RWPE2 (cell line): Measurements from ENCODE around the gene AR.
"Not testable (repeated sequence)": the region's sequence is repeated elsewhere in the genome, so short reads cannot be mapped to it uniquely, and the experiment has no call there.

Source experiments
- ATAC-seq: fragments of 200-7000 bp; cut with Tn5 transposase; 3 replicates; pipeline ENCODE4 v1.9.1; 2021; ENCODE audit warnings: low read depth
- DNase-seq: peaks from one replicate; pipeline ENCODE4 v3.0.0-alpha.2; 2020; ENCODE audit warnings: low spot score
- H3K27ac ChIP-seq: fragments of 450-650 bp; 2 replicates; pipeline ENCODE4 v1.5.1; 2017; ENCODE audit warnings: mild to moderate bottlenecking; ENCODE audit not compliant: poor library complexity, severe bottlenecking
- H3K27me3 ChIP-seq: fragments of 250-450 bp; sonication (Bioruptor Pico); 2 replicates; pipeline ENCODE4 v1.5.1; 2021; ENCODE audit warnings: mild to moderate bottlenecking, moderate library complexity; ENCODE audit not compliant: insufficient read depth, poor library complexity, severe bottlenecking
- H3K36me3 ChIP-seq: fragments of 250-450 bp; sonication (Bioruptor Pico); 2 replicates; pipeline ENCODE4 v1.5.1; 2020; ENCODE audit warnings: low read depth, mild to moderate bottlenecking, moderate library complexity
- H3K4me1 ChIP-seq: fragments of 250-450 bp; sonication (Bioruptor Pico); 2 replicates; pipeline ENCODE4 v1.5.1; 2021; ENCODE audit warnings: mild to moderate bottlenecking, moderate library complexity; ENCODE audit not compliant: insufficient read depth, poor library complexity, severe bottlenecking
- H3K4me3 ChIP-seq: fragments of 250-450 bp; sonication (Bioruptor Pico); 2 replicates; pipeline ENCODE4 v1.5.1; 2021; ENCODE audit warnings: mild to moderate bottlenecking, moderate library complexity; ENCODE audit not compliant: severe bottlenecking
- H3K9me3 ChIP-seq: fragments of 250-450 bp; sonication (Bioruptor Pico); 2 replicates; pipeline ENCODE4 v1.5.1; 2021; ENCODE audit warnings: mild to moderate bottlenecking, moderate library complexity; ENCODE audit not compliant: severe bottlenecking
- TF ChIP-seq, protein P1 (sequence below): fragments of 450-650 bp; IDR thresholded peaks from one replicate; pipeline ENCODE4 v1.5.1; 2017; ENCODE audit warnings: mild to moderate bottlenecking, moderate library complexity; ENCODE audit not compliant: poor library complexity, severe bottlenecking

Gene AR

DNA sequence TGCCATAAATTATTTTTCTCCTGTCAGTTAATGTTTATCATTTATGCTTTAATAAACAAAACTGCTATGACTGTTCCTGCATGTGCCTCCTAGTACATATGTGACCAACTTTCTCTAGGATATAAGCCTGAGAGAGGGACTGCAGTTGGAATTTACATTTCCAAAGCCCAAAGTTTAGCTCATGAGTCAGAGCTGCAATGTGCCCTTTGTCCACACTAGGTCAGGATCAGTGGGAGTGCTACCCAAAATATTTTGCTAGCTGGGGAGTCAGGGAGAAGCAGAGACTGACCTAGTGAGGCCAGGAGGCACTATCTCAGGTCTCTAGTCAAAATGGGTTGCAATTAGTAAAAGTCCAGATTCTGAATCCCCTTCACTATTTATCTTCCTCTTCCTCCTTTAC, 92.7 kb downstream of the AR start:
- ATAC-seq (no peak), DNase-seq (no peak)
- TF ChIP-seq, protein P1, sequence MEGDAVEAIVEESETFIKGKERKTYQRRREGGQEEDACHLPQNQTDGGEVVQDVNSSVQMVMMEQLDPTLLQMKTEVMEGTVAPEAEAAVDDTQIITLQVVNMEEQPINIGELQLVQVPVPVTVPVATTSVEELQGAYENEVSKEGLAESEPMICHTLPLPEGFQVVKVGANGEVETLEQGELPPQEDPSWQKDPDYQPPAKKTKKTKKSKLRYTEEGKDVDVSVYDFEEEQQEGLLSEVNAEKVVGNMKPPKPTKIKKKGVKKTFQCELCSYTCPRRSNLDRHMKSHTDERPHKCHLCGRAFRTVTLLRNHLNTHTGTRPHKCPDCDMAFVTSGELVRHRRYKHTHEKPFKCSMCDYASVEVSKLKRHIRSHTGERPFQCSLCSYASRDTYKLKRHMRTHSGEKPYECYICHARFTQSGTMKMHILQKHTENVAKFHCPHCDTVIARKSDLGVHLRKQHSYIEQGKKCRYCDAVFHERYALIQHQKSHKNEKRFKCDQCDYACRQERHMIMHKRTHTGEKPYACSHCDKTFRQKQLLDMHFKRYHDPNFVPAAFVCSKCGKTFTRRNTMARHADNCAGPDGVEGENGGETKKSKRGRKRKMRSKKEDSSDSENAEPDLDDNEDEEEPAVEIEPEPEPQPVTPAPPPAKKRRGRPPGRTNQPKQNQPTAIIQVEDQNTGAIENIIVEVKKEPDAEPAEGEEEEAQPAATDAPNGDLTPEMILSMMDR, result no peak
- no peak overlapping the region for H3K4me3 ChIP-seq
- H3K9me3 ChIP-seq, result no peaks in the 10 kb centered on the region
- no peaks in the 10 kb centered on the region for H3K36me3 ChIP-seq
- H3K27ac ChIP-seq, result no peak overlapping the region
- no peaks in the 10 kb centered on the region for H3K27me3 ChIP-seq
- H3K4me1 ChIP-seq, result no peaks in the 10 kb centered on the region

DNA sequence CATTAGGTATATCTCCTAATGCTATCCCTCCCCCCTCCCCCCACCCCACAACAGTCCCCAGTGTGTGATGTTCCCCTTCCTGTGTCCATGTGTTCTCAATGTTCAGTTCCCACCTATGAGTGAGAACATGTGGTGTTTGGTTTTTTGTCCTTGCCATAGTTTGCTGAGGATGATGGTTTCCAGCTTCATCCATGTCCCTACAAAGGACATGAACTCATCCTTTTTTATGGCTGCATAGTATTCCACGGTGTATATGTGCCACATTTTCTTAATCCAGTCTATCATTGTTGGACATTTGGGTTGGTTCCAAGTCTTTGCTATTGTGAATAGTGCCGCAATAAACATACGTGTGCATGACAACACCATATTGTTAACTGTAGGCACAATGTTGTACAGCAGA, 93.5 kb downstream of the AR start:
- not testable (repeated sequence) for H3K4me3 ChIP-seq, H3K27ac ChIP-seq, H3K27me3 ChIP-seq, DNase-seq, H3K36me3 ChIP-seq, H3K9me3 ChIP-seq, ATAC-seq, H3K4me1 ChIP-seq

DNA sequence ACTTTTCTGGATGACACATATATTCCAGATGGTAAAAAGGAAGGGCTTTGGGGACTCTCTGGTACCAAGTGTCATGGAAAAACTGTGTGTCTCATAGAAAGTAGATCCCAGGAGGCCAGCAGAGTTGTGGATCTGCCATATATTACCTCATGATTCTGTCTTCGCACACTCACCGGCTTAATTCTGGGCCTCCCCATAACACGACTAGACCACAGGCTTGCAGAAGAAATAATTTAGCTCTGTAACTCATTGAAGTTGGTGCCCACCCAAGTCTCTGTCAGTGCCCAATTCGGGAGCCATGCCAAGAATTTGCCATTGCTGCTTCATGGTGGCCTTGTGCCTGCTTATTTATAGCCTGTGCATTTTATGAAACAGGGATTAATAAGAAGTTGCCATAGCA, 104.5 kb downstream of the AR start:
- no peak overlapping the region for H3K4me3 ChIP-seq
- H3K36me3 ChIP-seq, result no peaks in the 10 kb centered on the region
- H3K9me3 ChIP-seq, result no peaks in the 10 kb centered on the region
- TF ChIP-seq, protein P1, result no peak
- ATAC-seq (no peak), DNase-seq (no peak)
- no peaks in the 10 kb centered on the region for H3K27me3 ChIP-seq
- H3K27ac ChIP-seq, result no peak overlapping the region
- H3K4me1 ChIP-seq, result no peaks in the 10 kb centered on the region

DNA sequence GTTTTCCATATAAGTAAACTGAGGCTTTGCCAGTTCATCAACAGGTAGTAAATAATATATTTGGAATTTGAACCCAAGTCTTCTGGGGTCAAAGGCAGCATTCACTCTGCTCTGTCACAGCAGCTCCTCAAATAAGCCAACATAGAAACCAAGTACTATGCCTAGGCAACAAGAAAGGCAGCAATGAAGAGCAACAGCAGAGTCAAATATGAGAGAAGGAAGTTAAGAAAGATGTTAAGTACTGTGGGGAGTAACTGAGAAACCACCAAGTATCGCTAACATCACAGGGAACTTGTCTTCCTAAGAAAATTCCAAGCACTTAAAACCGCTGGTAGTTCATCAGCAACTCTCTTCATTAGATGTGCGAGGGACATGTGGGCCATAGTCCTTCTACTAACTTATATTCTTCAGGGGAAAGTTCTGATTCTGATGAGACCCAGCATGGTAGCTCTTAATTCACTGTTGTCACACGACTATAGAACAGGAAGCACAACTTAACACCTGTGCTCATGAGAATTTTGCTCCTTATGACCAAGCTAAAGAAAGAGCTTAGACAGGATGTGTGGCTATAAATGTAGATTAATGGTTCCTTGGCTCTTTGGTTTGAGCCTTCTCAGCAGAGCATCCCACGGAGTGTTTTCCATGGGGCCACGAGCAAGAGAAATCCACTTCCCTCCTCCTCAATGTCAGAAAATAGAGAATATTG, 107.8 kb downstream of the AR start:
- TF ChIP-seq, protein P1, result no peak
- Histone ChIP-seq H3K27me3 (no peaks in the 10 kb centered on the region), H3K27ac (no peak overlapping the region), H3K4me3 (no peak overlapping the region), H3K36me3 (no peaks in the 10 kb centered on the region), H3K9me3 (no peaks in the 10 kb centered on the region), H3K4me1 (no peaks in the 10 kb centered on the region)
- ATAC-seq, result no peak
- DNase-seq, result no peak

DNA sequence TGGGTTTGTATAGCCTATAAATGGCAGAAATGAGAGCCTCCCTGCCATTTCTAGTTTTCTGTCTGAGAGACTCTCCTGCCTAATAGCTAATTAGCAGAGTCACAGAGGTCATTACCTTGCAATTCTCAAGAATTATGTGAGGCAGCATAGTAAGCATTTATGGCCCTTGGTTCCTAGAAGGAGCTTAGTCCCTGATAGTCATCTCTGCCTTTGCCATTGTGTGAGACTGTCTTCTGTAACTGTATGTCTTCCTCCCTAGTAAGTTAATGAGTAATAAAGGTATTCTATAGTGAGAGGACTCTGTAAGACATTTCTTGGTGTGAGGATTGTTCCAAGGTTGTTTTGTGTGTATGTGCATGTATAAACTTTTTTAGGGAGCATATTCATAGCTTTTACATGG, 108.7 kb downstream of the AR start:
- no peak overlapping the region for H3K4me3 ChIP-seq
- TF ChIP-seq, protein P1, result no peak
- no peaks in the 10 kb centered on the region for H3K9me3 ChIP-seq
- DNase-seq (no peak), ATAC-seq (no peak)
- no peaks in the 10 kb centered on the region for H3K4me1 ChIP-seq
- no peaks in the 10 kb centered on the region for H3K27me3 ChIP-seq
- H3K27ac ChIP-seq, result no peak overlapping the region
- H3K36me3 ChIP-seq, result no peaks in the 10 kb centered on the region
